ENCODE measurements around the gene PFKFB3. TPM values are rescaled to one million over a fixed set of nuclear protein-coding genes. Genes with fewer than 3 reads are reported as not detected.
"Not testable (repeated sequence)": the region's sequence is repeated elsewhere in the genome, so short reads cannot be mapped to it uniquely, and the experiment has no call there.

The PFKFB3 gene
- total RNA-seq, 1 donor from 2014 or later = 30.1 TPM

GRCh38 chr10:6275022-6275997, 72.6 kb downstream of the PFKFB3 start:
- DNase-seq = peak; percentile 98

DNA sequence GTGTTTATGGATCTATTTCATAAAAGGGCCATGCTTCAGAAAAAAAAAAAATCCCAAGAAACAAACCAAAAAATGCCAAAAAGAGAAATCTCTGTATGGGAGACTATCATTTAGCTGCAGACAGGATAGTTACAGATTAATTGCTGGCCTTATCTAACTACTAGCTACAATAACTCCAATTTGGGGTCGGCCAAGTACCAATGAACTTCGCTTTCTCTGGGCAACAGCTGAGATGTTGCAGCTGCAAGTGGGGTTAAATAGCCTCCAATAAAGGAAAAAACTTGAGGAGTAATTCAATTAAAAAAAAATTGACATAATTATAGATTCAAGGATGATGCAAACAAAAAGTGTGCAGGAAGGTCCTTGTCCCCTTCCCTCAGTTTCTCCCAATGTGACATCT, 73.6 kb downstream of the PFKFB3 start:
- DNase-seq = no peak

DNA sequence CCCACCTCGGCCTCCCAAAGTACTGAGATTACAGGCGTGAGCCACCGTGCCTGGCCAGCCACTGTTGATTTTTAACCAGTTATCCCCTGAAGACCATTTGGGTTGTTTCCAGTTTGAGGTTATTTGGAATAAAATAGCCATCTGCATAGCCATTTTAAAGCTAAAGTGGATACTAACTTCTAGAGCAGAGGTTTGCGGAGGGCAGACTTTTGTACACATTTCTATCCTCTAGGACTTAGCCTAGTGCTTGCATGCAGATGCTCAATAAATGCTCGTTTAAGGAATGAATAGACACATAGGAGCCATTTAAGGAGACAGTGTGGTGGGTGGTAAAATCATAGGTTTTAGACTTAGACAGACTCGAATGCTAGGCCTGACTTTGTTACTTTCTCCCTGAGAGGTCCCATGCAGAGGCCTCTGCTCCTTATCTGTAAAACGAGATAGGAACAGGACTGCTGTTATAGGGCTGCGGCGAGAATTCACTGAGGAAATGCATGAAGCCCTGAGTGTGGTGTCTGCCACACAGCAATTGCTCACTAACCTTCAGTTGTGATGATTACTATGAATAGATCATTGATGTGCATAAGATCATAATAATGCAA, 75.9 kb downstream of the PFKFB3 start:
- no peak for DNase-seq

DNA sequence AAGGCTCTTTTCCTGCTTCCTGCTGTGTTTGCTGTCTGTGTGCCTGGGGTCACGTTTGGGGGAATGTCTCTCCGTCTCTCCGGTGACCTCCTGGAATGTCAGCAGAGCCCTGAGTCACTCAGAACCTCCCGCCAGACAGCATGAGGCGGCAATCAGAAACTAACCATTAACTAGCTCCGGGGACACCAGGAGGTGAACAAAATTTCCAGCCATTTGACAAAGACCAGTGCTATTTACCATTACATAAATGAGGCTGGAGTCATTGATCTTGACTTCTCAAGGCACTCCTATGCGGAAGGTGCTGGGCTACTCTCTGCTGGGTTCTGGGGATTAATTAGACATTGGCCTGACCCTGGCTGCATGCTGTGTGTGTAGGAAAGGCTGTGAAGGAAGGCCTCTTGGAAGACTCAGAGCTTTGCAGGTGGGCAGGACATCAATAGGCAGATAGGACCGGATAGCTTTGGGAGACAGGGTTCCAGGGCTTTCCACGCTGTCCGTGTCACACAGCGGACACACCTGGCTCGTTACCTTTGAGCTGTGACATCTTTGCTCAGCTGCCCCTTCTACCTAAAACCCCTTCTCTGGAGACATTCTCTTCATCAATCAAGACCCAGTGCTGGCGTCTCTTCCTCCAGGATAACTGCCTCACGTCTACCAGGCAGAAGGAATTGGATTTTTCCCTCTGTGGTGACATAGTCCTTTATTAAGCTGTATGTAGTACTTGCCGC, 77.0 kb downstream of the PFKFB3 start:
- peak; percentile 58 for DNase-seq

DNA sequence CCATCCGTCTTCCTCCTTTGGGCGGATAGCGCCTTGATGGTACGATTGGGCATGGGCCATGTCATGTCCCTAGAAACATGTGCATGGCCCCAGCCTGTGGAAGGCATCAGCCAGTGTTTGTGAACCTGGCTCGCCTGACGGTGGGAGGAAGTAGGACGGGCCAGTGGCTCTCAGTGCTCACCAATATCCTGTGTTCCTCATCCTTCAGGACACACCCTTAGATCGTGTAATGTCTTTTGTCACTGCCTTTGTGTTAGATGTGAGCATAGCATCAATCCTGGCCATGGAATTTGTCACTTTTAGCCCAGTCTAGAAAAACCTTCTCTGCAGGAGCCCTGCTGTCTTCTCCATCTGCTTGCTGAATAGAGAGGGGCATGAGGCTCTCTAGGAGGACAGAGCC, 77.6 kb downstream of the PFKFB3 start:
- DNase-seq = no peak

DNA sequence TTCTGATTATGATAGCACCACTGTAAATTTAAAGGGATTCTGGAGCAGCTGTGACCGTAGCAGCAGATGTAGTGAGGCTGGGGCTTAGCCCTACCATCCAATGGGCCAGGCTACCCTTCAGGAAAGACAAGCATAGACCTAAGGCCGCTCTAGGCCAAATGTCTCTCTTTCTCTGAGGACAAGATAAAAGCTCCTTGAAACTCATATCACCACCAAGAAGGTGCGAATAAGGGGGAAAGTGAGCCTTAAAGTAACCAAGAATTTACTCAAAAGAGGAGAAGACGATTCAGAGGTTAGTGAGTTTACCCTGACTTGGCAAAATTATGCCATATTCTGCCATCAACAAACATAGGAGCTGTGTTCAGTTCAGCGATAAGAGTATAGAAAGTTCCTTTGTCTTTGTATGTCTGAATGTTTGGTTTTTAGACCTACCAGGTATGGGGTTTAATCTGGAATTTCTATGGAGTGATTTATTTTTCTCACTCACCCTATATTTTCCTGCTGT, 79.8 kb downstream of the PFKFB3 start:
- DNase-seq = no peak

DNA sequence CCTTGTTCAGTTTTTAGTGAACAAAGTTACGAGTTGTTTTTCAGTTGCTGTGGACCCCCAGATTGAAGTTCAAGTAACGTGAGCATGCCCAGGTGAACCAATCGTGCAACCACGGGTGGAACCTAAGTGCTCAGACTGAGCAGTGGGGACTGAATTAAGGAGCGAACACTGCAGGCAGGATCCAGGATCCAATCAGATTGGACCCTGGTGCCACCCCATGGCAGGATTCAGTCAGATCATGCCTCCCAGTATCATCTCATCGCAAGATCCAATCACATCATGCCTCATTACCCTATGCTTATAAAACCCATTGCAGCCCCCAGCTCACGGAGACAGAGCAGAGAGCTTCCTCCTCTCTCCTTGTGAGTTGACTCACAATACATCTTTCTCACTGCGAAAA, 80.9 kb downstream of the PFKFB3 start:
- DNase-seq = no peak

GRCh38 chr10:6290621-6291020, 87.9 kb downstream of the PFKFB3 start:
- not testable (repeated sequence) for DNase-seq

DNA sequence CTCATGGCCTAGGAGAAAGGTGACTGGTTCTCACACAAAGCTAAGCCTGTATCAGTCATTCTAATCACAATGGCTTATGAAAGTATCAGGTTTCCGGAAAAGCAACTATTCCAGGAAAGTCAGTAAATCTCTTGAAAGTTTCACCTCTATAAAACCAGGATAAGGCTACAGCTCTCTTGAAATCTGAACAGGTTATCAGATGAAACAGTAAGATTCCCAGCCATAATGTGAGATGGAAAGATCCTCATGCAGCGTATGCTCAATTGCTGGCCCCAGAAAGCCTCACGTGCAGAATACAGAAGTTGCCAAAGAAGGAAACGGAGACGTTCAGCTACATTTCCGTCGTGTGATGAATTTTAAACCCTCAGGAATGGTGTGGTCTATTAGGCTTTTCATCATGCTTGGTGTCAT, 90.0 kb downstream of the PFKFB3 start:
- peak; percentile 21 for DNase-seq

DNA sequence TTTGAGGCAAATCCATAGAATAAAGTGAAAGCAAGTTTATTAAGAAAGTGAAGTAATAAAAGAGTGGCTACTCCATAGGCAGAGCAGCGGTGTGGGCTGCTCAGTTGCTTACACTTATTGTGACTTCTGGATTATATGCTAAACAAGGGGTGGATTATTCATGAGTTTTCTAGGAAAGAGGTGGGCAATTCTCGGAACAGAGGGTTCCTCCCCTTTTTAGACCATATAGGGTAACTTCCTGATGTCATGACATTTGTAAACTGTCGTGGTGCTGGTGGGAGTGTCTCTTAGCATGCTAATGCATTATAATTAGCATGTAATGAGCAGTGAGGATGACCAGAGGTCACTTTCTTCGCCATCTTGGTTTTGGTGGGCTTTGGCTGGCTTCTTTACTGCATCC, 93.7 kb downstream of the PFKFB3 start:
- not testable (repeated sequence) for DNase-seq

DNA sequence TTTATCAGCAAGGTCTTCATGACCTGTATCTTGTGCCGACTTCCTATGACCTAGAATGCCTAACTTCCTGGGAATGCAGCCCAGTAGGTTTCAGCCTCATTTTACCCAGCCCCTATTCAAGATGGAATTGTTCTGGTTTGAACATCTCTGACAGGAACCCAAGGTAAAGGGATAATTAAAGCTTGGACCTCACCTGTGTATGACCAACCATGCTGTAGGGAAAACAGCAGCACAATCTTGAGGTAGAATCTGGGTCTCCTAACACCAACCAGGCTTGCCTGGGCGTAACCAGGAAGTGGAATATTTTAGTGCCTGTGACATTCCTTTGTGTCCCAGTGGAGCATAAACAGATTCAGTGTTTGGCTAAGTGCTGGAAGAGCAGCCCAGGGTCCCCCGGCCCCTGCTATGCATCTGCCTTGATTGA, 94.1 kb downstream of the PFKFB3 start:
- DNase-seq = no peak

GRCh38 chr10:6297522-6297921, 94.8 kb downstream of the PFKFB3 start:
- no peak for DNase-seq

DNA sequence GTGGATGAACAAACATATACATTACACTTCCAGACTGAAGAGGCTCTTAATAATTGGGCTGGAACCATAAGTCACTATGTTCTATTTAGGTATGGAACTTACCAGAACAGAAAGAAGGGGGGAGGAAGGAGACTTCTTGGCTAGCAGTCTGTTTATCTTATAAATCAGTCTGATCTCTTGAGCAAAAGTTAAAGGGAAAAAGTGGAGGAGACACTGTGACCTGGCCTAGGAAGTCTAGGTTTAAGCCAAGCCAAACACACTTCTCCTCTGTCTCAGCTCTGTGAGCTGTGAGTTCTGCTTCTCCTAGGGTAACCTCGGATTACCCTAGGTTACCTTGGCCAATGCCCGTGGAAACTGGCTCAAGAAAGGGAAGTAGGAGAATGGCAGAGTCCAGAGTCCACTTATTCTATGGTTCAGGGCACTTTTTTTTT, 95.2 kb downstream of the PFKFB3 start:
- DNase-seq = no peak

GRCh38 chr10:6298428-6298827, 95.7 kb downstream of the PFKFB3 start:
- DNase-seq = no peak

DNA sequence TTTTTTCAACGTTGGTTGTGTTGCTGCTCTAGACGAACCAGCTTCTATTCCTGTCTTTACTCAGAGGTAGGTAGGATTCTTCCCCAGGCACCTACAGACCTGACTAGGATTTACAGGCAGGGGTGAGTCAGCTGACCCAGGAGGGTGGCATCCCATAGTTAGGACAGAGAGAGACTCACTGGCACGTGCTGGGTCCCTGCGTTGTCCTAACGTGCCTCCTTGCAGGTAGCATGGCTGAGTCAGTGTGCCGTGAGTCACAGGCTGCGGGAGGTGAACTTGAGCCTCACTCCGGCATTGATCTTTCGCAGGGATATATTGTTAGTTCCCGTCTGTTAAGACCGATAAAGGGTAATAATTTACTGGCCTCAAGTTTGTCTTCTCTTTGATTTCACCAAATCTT, 96.5 kb downstream of the PFKFB3 start:
- no peak for DNase-seq

GRCh38 chr10:6299743-6300105, 97.0 kb downstream of the PFKFB3 start:
- DNase-seq = no peak

- DNase-seq = peak; percentile 7
Observed at GRCh38 chr10:6300106-6300783, 97.5 kb downstream of the PFKFB3 start.

- no peak for DNase-seq
Observed at GRCh38 chr10:6300784-6301460, 98.2 kb downstream of the PFKFB3 start.

GRCh38 chr10:6301488-6302075, 98.8 kb downstream of the PFKFB3 start:
- peak; percentile 27 for DNase-seq
